Keratinocyte (primary cell): Measurements from ENCODE around the gene SUSD3. TPM values are rescaled to one million over a fixed set of nuclear protein-coding genes. Genes with fewer than 3 reads are reported as not detected.

Experiments
- DNase-seq: peaks from one replicate; pipeline ENCODE4 v3.0.0-alpha.2; 2011; ENCODE audit warnings: low read depth, missing footprints, low spot score
- FAIRE-seq: peaks from 2 replicates; lab custom pipeline; 2011; peaks lifted over from hg19 to GRCh38; lab: Jason Lieb, UNC
- H2AFZ ChIP-seq: 2 replicates; pipeline ENCODE4 v1.6.0; 2012; ENCODE audit warnings: low read length, control low read depth, inconsistent platforms; ENCODE audit not compliant: control insufficient read depth
- H3K27ac ChIP-seq: 2 replicates; pipeline ENCODE4 v1.5.1; 2011; ENCODE audit warnings: low read length; ENCODE audit not compliant: control insufficient read depth, insufficient read depth
- H3K27me3 ChIP-seq: 3 replicates; pipeline ENCODE4 v1.6.0; 2011; ENCODE audit warnings: low read length; ENCODE audit not compliant: control insufficient read depth, insufficient read depth; ENCODE audit errors: extremely low read depth
- H3K36me3 ChIP-seq, 2 experiments: 2 replicates in 1 of 2; 3 replicates in 1 of 2; pipeline ENCODE4 v1.5.1; 2011; ENCODE audit warnings: low read length in 2 of 2, mild to moderate bottlenecking in 1 of 2; ENCODE audit not compliant: control insufficient read depth in 2 of 2, insufficient read depth in 2 of 2; ENCODE audit errors: extremely low read depth in 1 of 2
- H3K4me1 ChIP-seq: 3 replicates; pipeline ENCODE4 v1.5.1; 2011; ENCODE audit warnings: low read length; ENCODE audit not compliant: control insufficient read depth, insufficient read depth; ENCODE audit errors: extremely low read depth
- H3K4me2 ChIP-seq: 3 replicates; pipeline ENCODE4 v1.6.0; 2011; ENCODE audit warnings: low read depth, low read length; ENCODE audit not compliant: control insufficient read depth, insufficient read depth; ENCODE audit errors: extremely low read depth
- H3K4me3 ChIP-seq, 3 experiments: fragments of 200-600 bp in 1 of 3; sonication (generic) in 1 of 3; 2 replicates in 2 of 3; 3 replicates in 1 of 3; pipeline ENCODE4 v1.5.1; 2011 to 2016; ENCODE audit warnings: low read length in 3 of 3, mild to moderate bottlenecking in 3 of 3, control low read depth in 2 of 3, inconsistent platforms in 1 of 3, low read depth in 1 of 3, mixed read lengths in 1 of 3, mixed run types in 1 of 3, moderate library complexity in 1 of 3; ENCODE audit not compliant: control insufficient read depth in 2 of 3, insufficient read depth in 2 of 3; ENCODE audit errors: extremely low read depth in 1 of 3
- H3K79me2 ChIP-seq: 2 replicates; pipeline ENCODE4 v1.6.0; 2012; ENCODE audit warnings: low read length; ENCODE audit not compliant: control insufficient read depth, insufficient read depth
- H3K9ac ChIP-seq: 3 replicates; pipeline ENCODE4 v1.6.0; 2011; ENCODE audit warnings: low read length; ENCODE audit not compliant: control insufficient read depth, insufficient read depth; ENCODE audit errors: extremely low read depth
- H3K9me1 ChIP-seq: 3 replicates; pipeline ENCODE4 v1.6.0; 2011; ENCODE audit warnings: low read length; ENCODE audit not compliant: control insufficient read depth, insufficient read depth; ENCODE audit errors: extremely low read depth
- H3K9me3 ChIP-seq: 2 replicates; pipeline ENCODE4 v1.5.1; 2012; ENCODE audit warnings: low read depth, low read length; ENCODE audit not compliant: control insufficient read depth
- H4K20me1 ChIP-seq: 3 replicates; pipeline ENCODE4 v1.6.0; 2011; ENCODE audit warnings: low read length; ENCODE audit not compliant: control insufficient read depth, insufficient read depth; ENCODE audit errors: extremely low read depth
- CTCF ChIP-seq, 3 experiments: IDR thresholded peaks in 1 of 3; conservative IDR thresholded peaks in 1 of 3; optimal IDR thresholded peaks in 1 of 3; 2 replicates in 2 of 3; 3 replicates in 1 of 3; pipeline versions ENCODE3 to v1.5.1; 2011; ENCODE audit warnings: low read length in 3 of 3, mild to moderate bottlenecking in 3 of 3, moderate library complexity in 2 of 3, control low read depth in 1 of 3, inconsistent platforms in 1 of 3; ENCODE audit not compliant: insufficient read depth in 2 of 3; ENCODE audit errors: extremely low read depth in 1 of 3
- EZH2 ChIP-seq: IDR thresholded peaks from one replicate; pipeline ENCODE4 v1.6.1; 2012; ENCODE audit warnings: inconsistent platforms, mild to moderate bottlenecking, low read length, moderate library complexity
- dilution Hi-C: fragments of 300-500 bp; cut with MboI; formaldehyde crosslinking; loops from one replicate; pipeline ENCODE4 v1.7.0; 2020; ENCODE audit warnings: low sequenced_read_pairs; ENCODE audit not compliant: extremely low pct_ligation_motif_present
- polyA plus RNA-seq, 5 experiments: library from polyadenylated mRNA; depleted of rRNA in 3 of 5; stranded (reverse) in 3 of 5; stranded (forward) in 1 of 5; unstranded in 1 of 5; fragments of >200 nt; gene quantifications; 1 replicate in 1 of 5; 2 replicates in 3 of 5; 3 replicates in 1 of 5; pipeline versions ENCODE4 v1.2.1 to v1.2.3, GENCODE V29; 2011 to 2012; ENCODE audit warnings: missing spikeins in 2 of 5, low read depth in 1 of 5, low replicate concordance in 1 of 5

Gene SUSD3
- polyA plus RNA-seq, 1 donor (not counting 4 experiments of a cell fraction or from before 2014, with no cell fraction given), result 0.20 TPM

- H4K20me1 ChIP-seq, result no peaks in the 10 kb centered on the region
- DNase-seq, result no peak
- no peaks in the 10 kb centered on the region for H3K9me3 ChIP-seq
- H3K9me1 ChIP-seq, result no peaks in the 10 kb centered on the region
- no peak for FAIRE-seq
- H3K4me3 ChIP-seq, result no peak overlapping the region
- dilution Hi-C loops, result no loop called here
- H3K9ac ChIP-seq, result no peak overlapping the region
- H3K36me3 ChIP-seq, result no peaks in the 10 kb centered on the region
- TF ChIP-seq EZH2, result no peak
- no peak for TF ChIP-seq CTCF (optimal IDR thresholded peaks at IDR 0.05 in 1 of 3, IDR thresholded peaks at IDR 0.05 in 1 of 3, conservative IDR thresholded peaks at IDR 0.05 in 1 of 3; ENCODE audit: extremely low read depth in 1 of 3, insufficient read depth in 2 of 3, low read length in 3 of 3)
- no peaks in the 10 kb centered on the region for H3K27me3 ChIP-seq
- H3K79me2 ChIP-seq, result no peaks in the 10 kb centered on the region
- H3K4me1 ChIP-seq, result no peaks in the 10 kb centered on the region
- no peak overlapping the region for H3K4me2 ChIP-seq
- no peak overlapping the region for H3K27ac ChIP-seq
- H2AFZ ChIP-seq, result no peak overlapping the region
Measured at GRCh38 chr9:93120846-93121315, 62.4 kb downstream of the SUSD3 start.

GRCh38 chr9:93121316-93122241, 63.1 kb downstream of the SUSD3 start:
- no peaks in the 10 kb centered on the region for H3K9me1 ChIP-seq
- H4K20me1 ChIP-seq, result no peaks in the 10 kb centered on the region
- H3K4me3 ChIP-seq, result no peak overlapping the region
- dilution Hi-C loops, result no loop called here
- no peak overlapping the region for H3K27ac ChIP-seq
- no peaks in the 10 kb centered on the region for H3K79me2 ChIP-seq
- DNase-seq (no peak), FAIRE-seq (no peak)
- H3K36me3 ChIP-seq, result no peaks in the 10 kb centered on the region
- H2AFZ ChIP-seq, result no peak overlapping the region
- no peak overlapping the region for H3K9ac ChIP-seq
- H3K4me2 ChIP-seq, result no peak overlapping the region
- H3K4me1 ChIP-seq, result no peaks in the 10 kb centered on the region
- no peaks in the 10 kb centered on the region for H3K9me3 ChIP-seq
- no peaks in the 10 kb centered on the region for H3K27me3 ChIP-seq
- TF ChIP-seq EZH2 (no peak), CTCF (optimal IDR thresholded peaks at IDR 0.05 in 1 of 3, IDR thresholded peaks at IDR 0.05 in 1 of 3, conservative IDR thresholded peaks at IDR 0.05 in 1 of 3; ENCODE audit: extremely low read depth in 1 of 3, insufficient read depth in 2 of 3, low read length in 3 of 3) (no peak)
